GM12801 (cell line): ENCODE results near the gene KRT222.

Source experiments
- CTCF ChIP-seq: IDR thresholded peaks from one replicate; pipeline ENCODE4 v1.5.1; 2011; ENCODE audit warnings: control low read depth; ENCODE audit not compliant: insufficient read length; ENCODE audit errors: extremely low read depth

The KRT222 gene

GRCh38 chr17:40645943-40646342, 19.0 kb downstream of the KRT222 start:
- TF ChIP-seq CTCF: no peak

- no peak for TF ChIP-seq CTCF
Observed at GRCh38 chr17:40645291-40645690, 19.7 kb downstream of the KRT222 start.

- TF ChIP-seq CTCF: no peak
Observed at GRCh38 chr17:40637931-40638330, 27.0 kb downstream of the KRT222 start.

- no peak for TF ChIP-seq CTCF
Observed at GRCh38 chr17:40633871-40634270, 31.1 kb downstream of the KRT222 start.

- TF ChIP-seq CTCF: no peak
Observed at GRCh38 chr17:40632216-40632615, 32.8 kb downstream of the KRT222 start.

GRCh38 chr17:40629842-40630241, 35.1 kb downstream of the KRT222 start:
- TF ChIP-seq CTCF: no peak

GRCh38 chr17:40625311-40625710, 39.7 kb downstream of the KRT222 start:
- TF ChIP-seq CTCF: no peak
